BJ (cell line): ENCODE results near the gene YKT6. TPM values are rescaled to one million over a fixed set of nuclear protein-coding genes. Genes with fewer than 3 reads are reported as not detected.

Experiments
- CTCF ChIA-PET: fragments of 350-600 bp; formaldehyde crosslinking; extraction: SDS; loops from one replicate; lab custom pipeline; 2021; ENCODE audit warnings: antibody characterized with exemption, inconsistent platforms; lab: Yijun Ruan, JAX
- POLR2A ChIA-PET: fragments of 300-600 bp; sonication (Branson Sonifier 250); formaldehyde crosslinking; extraction: SDS; loops from one replicate; lab custom pipeline; 2021; ENCODE audit warnings: antibody characterized with exemption; lab: Charles Lee
- DNase-seq: peaks from one replicate; pipeline ENCODE4 v3.0.0-alpha.2; 2011; ENCODE audit warnings: low read depth
- H3K27me3 ChIP-seq: 2 replicates; pipeline ENCODE4 v1.6.0; 2011; ENCODE audit warnings: low read length; ENCODE audit not compliant: control insufficient read depth, insufficient read depth
- H3K36me3 ChIP-seq: 2 replicates; pipeline ENCODE4 v1.5.1; 2011; ENCODE audit warnings: low read length; ENCODE audit not compliant: control insufficient read depth, insufficient read depth
- H3K4me3 ChIP-seq: 2 replicates; pipeline ENCODE4 v1.5.1; 2011; ENCODE audit warnings: low read depth, mild to moderate bottlenecking, control low read depth, low read length
- polyA plus RNA-seq: library from polyadenylated mRNA; depleted of rRNA; stranded (reverse); fragments of >200 nt; gene quantifications from 2 replicates; pipeline ENCODE4 v1.2.3, GENCODE V29; 2011
- TF ChIP-seq, protein P1 (sequence below): IDR thresholded peaks from 2 replicates; pipeline ENCODE4 v1.5.1; 2011; ENCODE audit warnings: low read depth, mild to moderate bottlenecking, control low read depth, inconsistent platforms, low read length, moderate library complexity; ENCODE audit not compliant: insufficient read depth

YKT6 gene
- polyA plus RNA-seq, 1 experiment = 160 TPM

GRCh38 chr7:44217852-44218402 is 17.1 kb downstream of the YKT6 start:
- POLR2A ChIA-PET = no interaction called here
- no peak overlapping the region for H3K4me3 ChIP-seq
- CTCF ChIA-PET = interaction anchor here (0.8 to 1.2 kb wide), 3 partner anchors 8 to 23 kb away, joined by 3 to 4 read pairs (median 4); partner anchors contain the start of gene YKT6
- no peak for DNase-seq
- no peaks in the 10 kb centered on the region; the same call in 1 of the 2 replicates for H3K27me3 ChIP-seq
- TF ChIP-seq, protein P1, sequence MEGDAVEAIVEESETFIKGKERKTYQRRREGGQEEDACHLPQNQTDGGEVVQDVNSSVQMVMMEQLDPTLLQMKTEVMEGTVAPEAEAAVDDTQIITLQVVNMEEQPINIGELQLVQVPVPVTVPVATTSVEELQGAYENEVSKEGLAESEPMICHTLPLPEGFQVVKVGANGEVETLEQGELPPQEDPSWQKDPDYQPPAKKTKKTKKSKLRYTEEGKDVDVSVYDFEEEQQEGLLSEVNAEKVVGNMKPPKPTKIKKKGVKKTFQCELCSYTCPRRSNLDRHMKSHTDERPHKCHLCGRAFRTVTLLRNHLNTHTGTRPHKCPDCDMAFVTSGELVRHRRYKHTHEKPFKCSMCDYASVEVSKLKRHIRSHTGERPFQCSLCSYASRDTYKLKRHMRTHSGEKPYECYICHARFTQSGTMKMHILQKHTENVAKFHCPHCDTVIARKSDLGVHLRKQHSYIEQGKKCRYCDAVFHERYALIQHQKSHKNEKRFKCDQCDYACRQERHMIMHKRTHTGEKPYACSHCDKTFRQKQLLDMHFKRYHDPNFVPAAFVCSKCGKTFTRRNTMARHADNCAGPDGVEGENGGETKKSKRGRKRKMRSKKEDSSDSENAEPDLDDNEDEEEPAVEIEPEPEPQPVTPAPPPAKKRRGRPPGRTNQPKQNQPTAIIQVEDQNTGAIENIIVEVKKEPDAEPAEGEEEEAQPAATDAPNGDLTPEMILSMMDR = no peak
- peaks cover 10% of the 10 kb centered on the region for H3K36me3 ChIP-seq

- no peak for DNase-seq
- ChIA-PET CTCF (interaction anchor here (0.7 to 1.2 kb wide), 4 partner anchors 9 to 259 kb away, joined by 3 to 4 read pairs (median 4); partner anchors contain the start of gene YKT6), POLR2A (no interaction called here)
- Histone ChIP-seq H3K4me3 (no peak overlapping the region), H3K27me3 (no peaks in the 10 kb centered on the region; the same call in 1 of the 2 replicates), H3K36me3 (peaks cover 5% of the 10 kb centered on the region)
- TF ChIP-seq, protein P1 = peak; percentile 19; the same call in 1 of the 2 replicates
Observed at GRCh38 chr7:44218418-44219201, 17.8 kb downstream of the YKT6 start.

DNA sequence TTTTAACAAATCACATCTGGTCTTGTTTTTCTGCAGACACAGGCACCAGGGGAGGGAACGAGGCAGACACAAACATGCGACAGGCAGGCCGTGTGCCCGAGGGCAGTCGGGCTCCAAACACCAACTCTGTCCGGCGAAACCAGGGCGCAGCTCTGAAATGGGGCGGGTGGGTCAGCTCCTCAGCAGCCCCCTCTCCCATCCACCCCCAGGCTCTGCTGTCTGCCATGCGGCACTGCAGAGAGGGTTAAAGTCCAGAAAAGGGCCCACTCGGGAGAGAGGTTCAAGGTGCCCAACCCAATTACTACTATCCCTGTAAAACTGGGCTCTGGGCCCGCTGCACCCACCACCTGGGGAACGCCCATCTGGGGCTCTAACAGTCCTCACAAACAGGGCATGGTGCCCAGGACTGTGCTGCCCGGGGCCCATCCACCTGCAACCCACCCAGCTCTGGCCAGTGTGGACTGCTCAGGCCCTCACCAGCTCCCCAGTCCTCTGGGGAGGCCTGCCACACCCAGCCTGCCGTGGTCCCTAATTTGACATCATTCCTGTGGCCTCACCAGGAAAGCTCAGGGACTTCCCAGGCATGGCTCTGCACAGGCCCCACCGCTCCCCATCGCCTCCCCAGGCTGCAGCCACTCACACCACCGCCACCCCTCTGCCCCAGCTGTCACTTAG is 18.7 kb downstream of the YKT6 start:
- POLR2A ChIA-PET = no interaction called here

DNA sequence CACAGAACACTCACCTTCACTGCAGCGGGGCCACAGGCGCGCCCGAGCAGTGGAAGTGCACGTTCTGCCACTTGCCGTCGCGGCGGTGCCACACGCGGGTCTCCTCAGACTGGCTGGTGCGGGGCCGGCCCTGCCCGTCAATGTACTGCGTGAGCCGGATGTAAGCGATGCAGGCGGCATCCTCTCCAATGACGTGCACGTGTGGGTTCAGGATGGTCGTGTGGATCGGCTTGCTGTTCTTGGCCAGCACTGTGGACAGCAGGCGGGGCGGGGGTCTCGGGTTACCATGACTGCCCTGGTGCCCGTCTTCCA is 19.2 kb downstream of the YKT6 start:
- TF ChIP-seq, protein P1 = no peak
- H3K36me3 ChIP-seq = no peaks in the 10 kb centered on the region
- ChIA-PET POLR2A (no interaction called here), CTCF (no interaction called here)
- no peak for DNase-seq
- peaks cover 6% of the 10 kb centered on the region for H3K27me3 ChIP-seq
- no peak overlapping the region for H3K4me3 ChIP-seq

More for the DNA sequence above, 18.7 kb downstream of the YKT6 start:
- CTCF ChIA-PET = interaction anchor here (0.7 kb wide), 1 partner anchor 258 kb away, joined by 3 read pairs; no protein-coding TSS in a partner anchor
- H3K4me3 ChIP-seq = no peak overlapping the region
- TF ChIP-seq, protein P1 = no peak
- peaks cover 3% of the 10 kb centered on the region; the same call in 1 of the 2 replicates for H3K36me3 ChIP-seq
- H3K27me3 ChIP-seq = peaks cover 4% of the 10 kb centered on the region; the same call in 1 of the 2 replicates
- no peak for DNase-seq
